Measurements from ENCODE around the gene SP7. TPM values are rescaled to one million over a fixed set of nuclear protein-coding genes. Genes with fewer than 3 reads are reported as not detected.

The SP7 gene
- total RNA-seq, 1 experiment from 2014 or later = not detected

- H3K36me3 Mint-ChIP-seq (ENCODE audit: insufficient read depth in 1 of 3, low read depth in 3 of 3) = peaks cover 12 to 22% (median 21%) of the 10 kb centered on the region in 3 experiments; a peak in 6 of 7 replicates
- no peak overlapping the region for H4K8ac ChIP-seq (replicated peaks; ENCODE audit: insufficient read length, low read depth, low read length)
- TF ChIP-seq, protein P1, sequence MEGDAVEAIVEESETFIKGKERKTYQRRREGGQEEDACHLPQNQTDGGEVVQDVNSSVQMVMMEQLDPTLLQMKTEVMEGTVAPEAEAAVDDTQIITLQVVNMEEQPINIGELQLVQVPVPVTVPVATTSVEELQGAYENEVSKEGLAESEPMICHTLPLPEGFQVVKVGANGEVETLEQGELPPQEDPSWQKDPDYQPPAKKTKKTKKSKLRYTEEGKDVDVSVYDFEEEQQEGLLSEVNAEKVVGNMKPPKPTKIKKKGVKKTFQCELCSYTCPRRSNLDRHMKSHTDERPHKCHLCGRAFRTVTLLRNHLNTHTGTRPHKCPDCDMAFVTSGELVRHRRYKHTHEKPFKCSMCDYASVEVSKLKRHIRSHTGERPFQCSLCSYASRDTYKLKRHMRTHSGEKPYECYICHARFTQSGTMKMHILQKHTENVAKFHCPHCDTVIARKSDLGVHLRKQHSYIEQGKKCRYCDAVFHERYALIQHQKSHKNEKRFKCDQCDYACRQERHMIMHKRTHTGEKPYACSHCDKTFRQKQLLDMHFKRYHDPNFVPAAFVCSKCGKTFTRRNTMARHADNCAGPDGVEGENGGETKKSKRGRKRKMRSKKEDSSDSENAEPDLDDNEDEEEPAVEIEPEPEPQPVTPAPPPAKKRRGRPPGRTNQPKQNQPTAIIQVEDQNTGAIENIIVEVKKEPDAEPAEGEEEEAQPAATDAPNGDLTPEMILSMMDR (conservative IDR thresholded peaks at IDR 0.05) = no peak
- no peak overlapping the region for H2BK120ac ChIP-seq (ENCODE audit: low read depth, low read length, poor library complexity, severe bottlenecking)
- H2BK15ac ChIP-seq (ENCODE audit: low read depth, low read length) = no peak overlapping the region
- H3K4ac ChIP-seq (ENCODE audit: low read depth, low read length) = no peak overlapping the region
- H4K5ac ChIP-seq (ENCODE audit: insufficient read length, low read depth, low read length) = no peak overlapping the region
- no peaks in the 10 kb centered on the region for H3K9me3 ChIP-seq (ENCODE audit: control insufficient read depth, low read depth, low read length)
- H4K91ac ChIP-seq (ENCODE audit: insufficient read length, low read depth, low read length) = no peak overlapping the region
- H2BK5ac ChIP-seq (ENCODE audit: insufficient read length, low read length) = no peak overlapping the region
- no peaks in the 10 kb centered on the region for H3K27me3 ChIP-seq (ENCODE audit: insufficient read depth, low read length)
- no peak overlapping the region for H2BK12ac ChIP-seq (ENCODE audit: insufficient read length, low read depth, low read length)
- H3K27ac Mint-ChIP-seq = peak overlapping the region; percentile 66 to 80 (median 73); a peak in 3 of 7 replicates
- H2AK5ac ChIP-seq (ENCODE audit: insufficient read length, low read length) = no peak overlapping the region
- no peak overlapping the region for H3K14ac ChIP-seq (ENCODE audit: insufficient read depth, low read length)
- no peak overlapping the region for H3K4me2 ChIP-seq (ENCODE audit: insufficient read depth, insufficient read length, low read length)
- peaks cover 8% of the 10 kb centered on the region for H3K79me1 ChIP-seq (ENCODE audit: insufficient read depth, low read depth, low read length, poor library complexity, severe bottlenecking)
- no peak overlapping the region for H3K9ac ChIP-seq (ENCODE audit: extremely low read depth, insufficient read length, low read length)
- no peak overlapping the region for H3K56ac ChIP-seq (ENCODE audit: insufficient read length, low read depth, low read length)
- H3K23ac ChIP-seq (ENCODE audit: insufficient read length, low read depth, low read length) = no peak overlapping the region
- DNase-seq = no peak
- H4K20me1 ChIP-seq (ENCODE audit: control insufficient read depth, insufficient read depth, insufficient read length) = no peaks in the 10 kb centered on the region
- H3K4me1 ChIP-seq (ENCODE audit: insufficient read depth, low read length) = peaks cover 1% of the 10 kb centered on the region
- no peak overlapping the region for H3K18ac ChIP-seq (ENCODE audit: insufficient read length, low read depth, low read length)
- no CpG with 5 or more reads among the region's 12 CpGs for WGBS (ENCODE audit: extremely low coverage, insufficient read length, low lambda C conversion rate)
- no peak overlapping the region for H2AFZ ChIP-seq (ENCODE audit: low read length)
- peaks cover 15 to 22% of the 10 kb centered on the region in 2 experiments for H3K4me1 Mint-ChIP-seq
- peak overlapping the region; percentile 71 for H3K27ac ChIP-seq (ENCODE audit: insufficient read length, low read depth, low read length)
- H3K79me2 ChIP-seq (ENCODE audit: insufficient read depth, low read length) = peaks cover 12% of the 10 kb centered on the region; the same call in 1 of the 2 replicates
- H3K4me3 Mint-ChIP-seq = no peak overlapping the region
- H3K9me3 Mint-ChIP-seq = peaks cover 0 to 3% of the 10 kb centered on the region in 2 experiments; a peak in 1 of 5 replicates
- no peaks in the 10 kb centered on the region for H3K27me3 Mint-ChIP-seq (ENCODE audit: low read depth)
- no peak overlapping the region for H3T11ph ChIP-seq (ENCODE audit: low read length)
- no peak overlapping the region for H2BK20ac ChIP-seq (ENCODE audit: low read depth, low read length, poor library complexity, severe bottlenecking)
- H3K23me2 ChIP-seq (ENCODE audit: insufficient read length, low read depth, low read length, poor library complexity, severe bottlenecking) = peaks cover 3% of the 10 kb centered on the region
Measured at GRCh38 chr12:53378222-53378621, 42.1 kb upstream of the SP7 start.
